NB4 (cell line): ENCODE data around the gene NINJ1.
"Not testable (repeated sequence)": the region's sequence is repeated elsewhere in the genome, so short reads cannot be mapped to it uniquely, and the experiment has no call there.

Source experiments
- DNase-seq: peaks from one replicate; pipeline ENCODE4 v3.0.0; 2010; ENCODE audit warnings: low read depth
- H3K4me3 ChIP-seq: one replicate; pipeline ENCODE4 v1.5.1; 2011; ENCODE audit warnings: mild to moderate bottlenecking, low read depth, low read length, moderate library complexity
- CTCF ChIP-seq: IDR thresholded peaks from one replicate; pipeline ENCODE4 v1.5.1; 2012; ENCODE audit warnings: low read depth, low read length
- MAX ChIP-seq: IDR thresholded peaks from 2 replicates; pipeline ENCODE4 v1.6.1; 2011; ENCODE audit warnings: low read depth, low read length
- MYC ChIP-seq: IDR thresholded peaks from 2 replicates; pipeline ENCODE4 v1.6.1; 2011; ENCODE audit warnings: low read depth, low read length
- POLR2A ChIP-seq: IDR thresholded peaks from 2 replicates; pipeline ENCODE4 v1.6.1; 2011; ENCODE audit warnings: mild to moderate bottlenecking; ENCODE audit not compliant: insufficient read length; ENCODE audit errors: extremely low read depth

Gene NINJ1

DNA sequence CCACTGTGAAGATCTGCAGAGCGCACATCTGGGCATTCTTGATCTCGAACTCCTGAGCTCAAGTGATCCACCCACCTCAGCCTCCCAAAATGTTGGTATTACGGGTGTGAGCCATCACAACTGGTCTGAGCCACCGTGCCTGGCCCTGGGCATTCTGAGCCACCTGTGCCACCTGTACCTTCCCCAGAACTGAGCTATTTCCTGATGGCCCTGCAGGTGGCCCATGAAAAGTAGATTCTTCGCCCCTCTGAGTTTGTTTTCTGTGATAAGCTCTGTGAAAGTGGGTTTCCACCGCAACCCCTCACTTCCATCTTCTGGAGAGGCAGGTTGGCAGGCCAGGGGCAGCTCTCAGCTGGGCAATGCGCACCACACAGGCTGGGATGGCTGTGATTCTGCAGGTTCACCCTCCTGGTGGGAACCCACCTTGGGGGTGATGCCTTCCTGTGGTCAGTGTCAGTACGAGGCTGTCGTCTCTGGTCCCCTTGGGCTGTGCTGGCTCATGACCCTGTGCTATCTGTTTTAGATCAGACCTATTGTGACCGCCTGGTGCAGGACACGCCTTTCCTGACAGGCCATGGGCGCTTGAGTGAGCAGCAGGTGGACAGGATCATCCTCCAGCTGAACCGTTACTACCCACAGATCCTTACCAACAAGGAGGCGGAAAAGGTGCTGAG is 26.8 kb downstream of the NINJ1 start:
- TF ChIP-seq CTCF (no peak), MAX (no peak), POLR2A (no peak), MYC (no peak)
- DNase-seq = no peak
- no peak overlapping the region for H3K4me3 ChIP-seq

DNA sequence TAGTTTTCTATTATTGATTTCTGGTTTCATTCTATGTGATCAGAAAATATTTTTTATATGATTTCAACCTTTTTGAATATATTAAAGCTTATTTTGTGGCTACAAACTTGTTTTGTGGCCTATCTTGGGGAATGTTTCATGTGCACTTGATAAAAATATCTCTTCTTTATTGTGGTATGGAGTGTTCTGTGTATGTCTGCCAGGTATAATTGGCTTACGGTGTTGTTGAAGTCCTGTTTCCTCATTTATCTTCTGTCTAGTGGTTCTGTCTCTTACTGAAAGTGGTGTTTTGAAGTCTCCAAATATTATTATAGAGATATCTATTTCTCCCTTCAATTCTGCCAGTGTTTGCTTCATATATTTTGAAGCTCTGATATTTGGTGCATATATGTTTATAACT is 28.4 kb downstream of the NINJ1 start:
- no peak overlapping the region for H3K4me3 ChIP-seq
- TF ChIP-seq POLR2A (no peak), MYC (no peak), MAX (no peak), CTCF (no peak)
- DNase-seq = no peak

DNA sequence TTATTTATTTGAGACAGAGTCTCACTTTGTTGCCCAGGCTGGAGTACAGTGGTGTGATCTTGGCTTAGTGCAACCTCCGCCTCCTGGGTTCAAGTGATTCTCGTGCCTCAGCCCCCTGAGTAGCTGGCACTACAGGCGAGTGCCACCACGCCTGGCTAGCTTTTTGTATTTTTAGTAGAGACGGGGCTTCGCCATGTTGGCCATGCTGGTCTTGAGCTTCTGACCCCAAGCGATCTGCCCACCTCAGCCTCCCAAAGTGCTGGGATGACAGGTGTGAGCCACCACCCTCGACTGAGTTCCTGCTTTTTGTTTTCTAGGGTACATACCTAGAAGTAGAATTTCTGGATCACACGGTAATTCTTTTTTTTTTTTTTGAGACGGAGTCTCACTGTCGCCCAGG is 33.0 kb downstream of the NINJ1 start:
- H3K4me3 ChIP-seq, DNase-seq: not testable (repeated sequence)

- no peak for DNase-seq
- TF ChIP-seq CTCF (no peak), MYC (no peak), POLR2A (no peak), MAX (no peak)
- H3K4me3 ChIP-seq = no peak overlapping the region
These were observed 33.8 kb downstream of the NINJ1 start for GRCh38 chr9:93100276-93100636.

GRCh38 chr9:93099551-93100275 is 34.3 kb downstream of the NINJ1 start:
- no peak for DNase-seq
- TF ChIP-seq POLR2A (no peak), CTCF (no peak), MAX (no peak), MYC (no peak)
- H3K4me3 ChIP-seq = peak overlapping the region; percentile 42

DNA sequence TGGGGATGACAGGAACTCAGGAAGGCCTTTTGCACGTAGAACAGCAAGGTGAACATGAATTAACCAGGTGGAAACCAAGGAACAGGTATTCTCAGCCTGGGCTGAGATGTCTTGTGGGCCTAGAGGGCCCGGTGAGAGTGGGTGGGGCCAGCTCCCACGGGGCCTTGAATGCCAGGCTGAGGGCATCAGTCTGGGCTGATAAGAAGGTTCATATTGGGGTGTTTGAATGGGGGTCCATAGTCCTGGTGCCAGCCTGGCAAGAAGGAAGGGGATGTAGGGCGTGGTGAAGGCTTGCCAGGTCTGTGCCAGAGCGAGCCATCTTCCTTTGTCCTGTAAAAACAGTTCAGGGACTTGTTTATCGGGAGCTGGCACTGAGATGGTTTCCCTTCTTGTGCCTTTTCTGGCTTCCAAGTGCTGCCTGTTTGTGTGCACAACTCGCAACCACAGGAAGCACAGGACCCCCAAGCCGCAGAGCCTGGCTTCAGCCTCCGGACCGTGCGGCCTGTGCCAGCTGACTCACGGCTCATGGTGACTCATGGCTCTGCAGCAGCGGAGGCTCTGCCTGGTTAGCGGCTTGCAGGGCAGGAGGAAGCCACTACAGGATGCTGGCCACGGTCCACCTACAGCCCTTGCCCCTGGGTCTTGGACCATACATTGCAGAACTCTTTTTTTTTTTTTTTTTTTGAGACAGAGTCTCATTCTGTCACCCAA is 35.7 kb downstream of the NINJ1 start:
- peak; percentile 84 for TF ChIP-seq MAX
- no peak for TF ChIP-seq CTCF
- peak; percentile 86 for TF ChIP-seq MYC
- DNase-seq = peak; percentile 98
- H3K4me3 ChIP-seq = peak overlapping the region; percentile 73
